A673 (cell line): ENCODE data around the gene PRODH. TPM values are rescaled to one million over a fixed set of nuclear protein-coding genes. Genes with fewer than 3 reads are reported as not detected.

Experiments used
- BruUV-seq: library from RNA; stranded (reverse); fragments of 400-500 nt; replicated peaks from 2 replicates; lab custom pipeline; 2021; lab: Mats Ljungman, UMichigan
- CTCF ChIA-PET: fragments of 300-600 bp; sonication (Branson Sonifier 250); formaldehyde crosslinking; loops from one replicate; lab custom pipeline; 2022; ENCODE audit warnings: antibody characterized with exemption; lab: Charles Lee
- POLR2A ChIA-PET: fragments of 300-600 bp; sonication (Branson Sonifier 250); formaldehyde crosslinking; loops from one replicate; lab custom pipeline; 2022; ENCODE audit warnings: antibody characterized with exemption; ENCODE audit not compliant: low non-redundant PET; lab: Charles Lee
- DNase-seq: peaks from one replicate; pipeline ENCODE4 v3.0.0-alpha.2; 2015; ENCODE audit warnings: low spot score
- H3K27ac ChIP-seq: fragments of 200-600 bp; sonication (generic); 2 replicates; pipeline ENCODE4 v1.5.1; 2016; ENCODE audit warnings: mixed run types, low read depth, mild to moderate bottlenecking, mixed read lengths, antibody characterized with exemption, low read length; ENCODE audit not compliant: poor library complexity, severe bottlenecking
- H3K27me3 ChIP-seq: fragments of 200-600 bp; sonication (generic); replicated peaks from 2 replicates; pipeline ENCODE4 v1.6.1; 2017; ENCODE audit warnings: mixed run types, low read depth, mild to moderate bottlenecking, mixed read lengths, antibody characterized with exemption, low read length; ENCODE audit not compliant: insufficient read depth, poor library complexity
- H3K36me3 ChIP-seq: fragments of 200-600 bp; sonication (generic); 2 replicates; pipeline ENCODE4 v1.6.1; 2016; ENCODE audit warnings: mixed run types, mild to moderate bottlenecking, mixed read lengths, antibody characterized with exemption, low read length; ENCODE audit not compliant: insufficient read depth, poor library complexity, severe bottlenecking
- H3K4me1 ChIP-seq: fragments of 200-600 bp; sonication (generic); 2 replicates; pipeline ENCODE4 v1.6.1; 2017; ENCODE audit warnings: mixed run types, mild to moderate bottlenecking, mixed read lengths, antibody characterized with exemption, low read length; ENCODE audit not compliant: insufficient read depth, poor library complexity, severe bottlenecking
- H3K4me3 ChIP-seq: fragments of 200-600 bp; sonication (generic); 2 replicates; pipeline ENCODE4 v1.5.1; 2016; ENCODE audit warnings: low read depth, mixed run types, mild to moderate bottlenecking, mixed read lengths, low read length; ENCODE audit not compliant: poor library complexity, severe bottlenecking
- H3K9me3 ChIP-seq: fragments of 200-600 bp; sonication (generic); 2 replicates; pipeline ENCODE4 v1.6.1; 2016; ENCODE audit warnings: mixed run types, low read depth, mild to moderate bottlenecking, mixed read lengths, antibody characterized with exemption, low read length; ENCODE audit not compliant: poor library complexity, severe bottlenecking
- CTCF ChIP-seq: fragments of 300-800, 200-600 bp; sonication (generic); conservative IDR thresholded peaks from 2 replicates; pipeline ENCODE4 v1.5.1; 2017; ENCODE audit warnings: low read depth, mild to moderate bottlenecking, antibody characterized with exemption, low read length, moderate library complexity, mixed read lengths
- EZH2 ChIP-seq: fragments of 200-600 bp; sonication (generic); IDR thresholded peaks from 2 replicates; pipeline ENCODE4 v1.6.1; 2017; ENCODE audit warnings: borderline replicate concordance, low read depth, mild to moderate bottlenecking, mixed read lengths, antibody characterized with exemption, low read length; ENCODE audit not compliant: poor library complexity, severe bottlenecking
- intact Hi-C: fragments of 100-400 bp; cut with micrococcal nuclease; formaldehyde crosslinking; loops from one replicate; pipeline ENCODE4 v1.10.0; 2022; ENCODE audit not compliant: unreplicated experiment
- total RNA-seq: library from RNA; stranded (reverse); gene quantifications from 2 replicates; pipeline ENCODE4 v1.2.3, GENCODE V29; 2021

PRODH gene
- total RNA-seq, 1 experiment from 2014 or later, result 10.9 TPM

GRCh38 chr22:18978506-18978905 lies 42.4 kb upstream of the PRODH start:
- Histone ChIP-seq H3K4me3 (no peak overlapping the region), H3K9me3 (peaks cover 8% of the 10 kb centered on the region), H3K4me1 (no peaks in the 10 kb centered on the region), H3K27me3 (no peaks in the 10 kb centered on the region), H3K36me3 (no peaks in the 10 kb centered on the region), H3K27ac (no peak overlapping the region)
- DNase-seq, result no peak
- intact Hi-C loops, result no loop called here
- CTCF ChIA-PET, result no interaction called here
- TF ChIP-seq CTCF (no peak), EZH2 (no peak)
- POLR2A ChIA-PET, result no interaction called here
- no TSS peak for BruUV-seq

- Histone ChIP-seq H3K4me3 (no peak overlapping the region), H3K27me3 (no peaks in the 10 kb centered on the region), H3K9me3 (peaks cover 8% of the 10 kb centered on the region), H3K36me3 (no peaks in the 10 kb centered on the region), H3K27ac (no peak overlapping the region), H3K4me1 (no peaks in the 10 kb centered on the region)
- intact Hi-C loops, result no loop called here
- ChIA-PET POLR2A (no interaction called here), CTCF (no interaction called here)
- DNase-seq, result no peak
- TF ChIP-seq CTCF, result no peak
- no peak for TF ChIP-seq EZH2
- no TSS peak for BruUV-seq
Measured at GRCh38 chr22:18977824-18978425, 41.8 kb upstream of the PRODH start.

- Histone ChIP-seq H3K4me1 (no peaks in the 10 kb centered on the region), H3K4me3 (no peak overlapping the region), H3K9me3 (peaks cover 8% of the 10 kb centered on the region), H3K27ac (no peak overlapping the region), H3K27me3 (no peaks in the 10 kb centered on the region), H3K36me3 (no peaks in the 10 kb centered on the region)
- BruUV-seq, result no TSS peak
- DNase-seq, result no peak
- CTCF ChIA-PET, result no interaction called here
- intact Hi-C loops, result no loop called here
- POLR2A ChIA-PET, result no interaction called here
- TF ChIP-seq CTCF, result no peak
- TF ChIP-seq EZH2, result no peak
Measured at GRCh38 chr22:18976197-18976751, 40.2 kb upstream of the PRODH start.
